ENCODE measurements around the gene ROBO3. TPM values are rescaled to one million over a fixed set of nuclear protein-coding genes. Genes with fewer than 3 reads are reported as not detected.

ROBO3 gene
- total and polyA plus RNA-seq, 2 of the 8 experiments (the other 6 are each of a cell fraction or from before 2014, with no cell fraction given) = 12.1 to 24.6 TPM

DNA sequence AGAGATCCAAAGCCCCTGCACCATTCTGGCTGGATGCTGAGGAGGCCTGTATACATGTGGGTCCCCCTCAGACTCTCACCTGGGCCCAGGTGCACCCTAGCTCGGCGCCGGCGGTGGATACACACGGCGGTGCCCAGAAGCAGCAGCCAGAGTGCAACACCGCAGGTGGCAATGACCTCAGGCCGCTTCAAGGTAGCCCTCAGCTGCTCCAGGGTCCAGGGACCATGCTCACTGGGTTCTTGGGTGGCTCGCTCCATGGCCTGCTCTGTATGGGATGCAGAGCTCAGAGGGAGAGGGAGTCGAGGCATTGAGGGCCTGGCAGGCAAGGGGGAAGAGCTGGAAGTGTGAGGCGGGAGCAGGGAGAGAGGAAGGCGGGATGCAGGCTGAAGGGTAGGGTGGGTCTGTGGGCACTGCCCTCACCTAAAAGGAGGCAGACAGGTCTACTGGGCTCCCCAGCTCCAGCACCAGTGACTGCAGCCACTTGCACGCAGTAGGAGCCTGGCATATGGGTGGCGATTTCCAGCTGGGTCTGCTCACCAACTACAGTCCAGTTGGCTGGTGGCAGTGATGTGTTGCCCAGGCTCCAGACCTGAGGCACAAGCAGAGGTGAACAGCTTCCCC lies 28.7 kb downstream of the ROBO3 start:
- H3K4ac ChIP-seq (replicated peaks; ENCODE audit: insufficient read length, low read depth, low read length) = no peak overlapping the region
- H4K91ac ChIP-seq (replicated peaks; ENCODE audit: insufficient read length, low read length) = no peak overlapping the region
- H2BK5ac ChIP-seq (ENCODE audit: low read depth, low read length) = no peak overlapping the region; the same call in 1 of the 2 replicates
- H4K5ac ChIP-seq (ENCODE audit: insufficient read length, low read depth, low read length) = no peak overlapping the region
- no peak for FAIRE-seq
- H2BK15ac ChIP-seq (ENCODE audit: low read length) = no peak overlapping the region
- H2BK120ac ChIP-seq (replicated peaks; ENCODE audit: low read depth, low read length) = no peak overlapping the region
- H3K14ac ChIP-seq (ENCODE audit: insufficient read length) = no peak overlapping the region
- TF ChIP-seq CHD2 (IDR thresholded peaks at IDR 0.05; ENCODE audit: low read length) = no peak
- TF ChIP-seq HDAC2 (IDR thresholded peaks at IDR 0.05; ENCODE audit: borderline replicate concordance in 1 of 2, low read depth in 2 of 2, low read length in 2 of 2) = no peak
- TF ChIP-seq RFX5 (IDR thresholded peaks at IDR 0.05; ENCODE audit: borderline replicate concordance, low read depth, low read length) = no peak
- no peak for TF ChIP-seq MAX (IDR thresholded peaks at IDR 0.05)
- no peak for TF ChIP-seq CEBPB (IDR thresholded peaks at IDR 0.05; ENCODE audit: low read depth, low read length)
- no peak for TF ChIP-seq SUZ12 (IDR thresholded peaks at IDR 0.05; ENCODE audit: low read length)
- no peak for TF ChIP-seq NRF1 (IDR thresholded peaks at IDR 0.05; ENCODE audit: low read depth, low read length)
- TF ChIP-seq, protein P1, sequence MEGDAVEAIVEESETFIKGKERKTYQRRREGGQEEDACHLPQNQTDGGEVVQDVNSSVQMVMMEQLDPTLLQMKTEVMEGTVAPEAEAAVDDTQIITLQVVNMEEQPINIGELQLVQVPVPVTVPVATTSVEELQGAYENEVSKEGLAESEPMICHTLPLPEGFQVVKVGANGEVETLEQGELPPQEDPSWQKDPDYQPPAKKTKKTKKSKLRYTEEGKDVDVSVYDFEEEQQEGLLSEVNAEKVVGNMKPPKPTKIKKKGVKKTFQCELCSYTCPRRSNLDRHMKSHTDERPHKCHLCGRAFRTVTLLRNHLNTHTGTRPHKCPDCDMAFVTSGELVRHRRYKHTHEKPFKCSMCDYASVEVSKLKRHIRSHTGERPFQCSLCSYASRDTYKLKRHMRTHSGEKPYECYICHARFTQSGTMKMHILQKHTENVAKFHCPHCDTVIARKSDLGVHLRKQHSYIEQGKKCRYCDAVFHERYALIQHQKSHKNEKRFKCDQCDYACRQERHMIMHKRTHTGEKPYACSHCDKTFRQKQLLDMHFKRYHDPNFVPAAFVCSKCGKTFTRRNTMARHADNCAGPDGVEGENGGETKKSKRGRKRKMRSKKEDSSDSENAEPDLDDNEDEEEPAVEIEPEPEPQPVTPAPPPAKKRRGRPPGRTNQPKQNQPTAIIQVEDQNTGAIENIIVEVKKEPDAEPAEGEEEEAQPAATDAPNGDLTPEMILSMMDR (IDR thresholded peaks at IDR 0.05; ENCODE audit: control extremely low read depth in 1 of 3, insufficient read depth in 1 of 3, low read depth in 1 of 3, low read length in 3 of 3) = no peak
- H2AK5ac ChIP-seq (ENCODE audit: low read depth, low read length) = no peak overlapping the region
- H3K23me2 ChIP-seq (ENCODE audit: low read depth, low read length) = no peaks in the 10 kb centered on the region
- H4K8ac ChIP-seq (ENCODE audit: extremely low read depth, insufficient read depth, low read length) = no peak overlapping the region
- H3K4me3 ChIP-seq (ENCODE audit: extremely low read depth in 1 of 4, insufficient read depth in 2 of 4, low read depth in 3 of 4, low read length in 4 of 4) = no peak overlapping the region
- ChIA-PET CTCF (ENCODE audit: partially characterized antibody) (interaction anchor here (1.7 to 4.8 kb wide), 2 partner anchors 18 to 27 kb away, joined by 4 to 22 read pairs; no protein-coding TSS in a partner anchor), POLR2A (ENCODE audit: partially characterized antibody) (interaction anchor here (1.0 to 1.5 kb wide), 3 partner anchors 10 to 18 kb away, joined by 3 read pairs; no protein-coding TSS in a partner anchor)
- no peak overlapping the region for H3K56ac ChIP-seq (replicated peaks; ENCODE audit: insufficient read length, low read depth, low read length)
- H3K27ac ChIP-seq (ENCODE audit: low read depth, low read length) = no peak overlapping the region
- no peak for DNase-seq (ENCODE audit: low read depth in 1 of 2, low spot score in 2 of 2)
- H2AFZ ChIP-seq (ENCODE audit: low read length) = no peak overlapping the region
- no peaks in the 10 kb centered on the region for H3K9me3 ChIP-seq (ENCODE audit: insufficient read depth in 2 of 2, low read depth in 1 of 2, low read length in 1 of 2)
- no peak overlapping the region for H3K23ac ChIP-seq (ENCODE audit: insufficient read length)
- H3K9ac ChIP-seq (replicated peaks in 1 of 4; ENCODE audit: extremely low read depth in 1 of 4, low read depth in 3 of 4, low read length in 3 of 4) = no peak overlapping the region
- H2BK12ac ChIP-seq (ENCODE audit: low read depth, low read length) = no peak overlapping the region
- H3K27me3 ChIP-seq (replicated peaks in 1 of 4; ENCODE audit: control insufficient read depth in 3 of 4, extremely low read depth in 1 of 4, insufficient read depth in 3 of 4, low read length in 3 of 4) = no peaks in the 10 kb centered on the region; a peak in 1 of 7 replicates
- H3K4me1 ChIP-seq (replicated peaks in 1 of 4; ENCODE audit: control insufficient read depth in 3 of 4, insufficient read depth in 4 of 4, low read length in 3 of 4) = peaks cover 0 to 2% (median 0%) of the 10 kb centered on the region in 4 experiments; a peak in 2 of 7 replicates
- H3K79me2 ChIP-seq (ENCODE audit: control insufficient read depth in 1 of 2, insufficient read depth in 2 of 2, low read length in 2 of 2) = no peaks in the 10 kb centered on the region
- H3K79me1 ChIP-seq (ENCODE audit: low read depth, low read length) = no peaks in the 10 kb centered on the region
- no peaks in the 10 kb centered on the region for H4K20me1 ChIP-seq (replicated peaks in 1 of 2; ENCODE audit: control insufficient read depth in 1 of 2, insufficient read depth in 2 of 2, low read length in 2 of 2)
- no peak overlapping the region for H3K18ac ChIP-seq (ENCODE audit: extremely low read depth, low read length)
- H3K4me2 ChIP-seq (ENCODE audit: insufficient read depth in 1 of 2, low read depth in 2 of 2, low read length in 2 of 2) = no peak overlapping the region
- WGBS, 2 experiments (ENCODE audit: extremely low coverage in 1 of 2, insufficient coverage in 1 of 2, insufficient read length in 1 of 2, insufficient replicate concordance in 2 of 2, low coverage in 1 of 2, low lambda C conversion rate in 2 of 2, missing lambda C conversion rate in 1 of 2) = 83% methylated on average over 14 of the region's 14 CpGs; no CpG with 5 or more reads in 1 of the 2 experiments
- H2BK20ac ChIP-seq (ENCODE audit: low read length) = no peak overlapping the region
- no peaks in the 10 kb centered on the region for H3K36me3 ChIP-seq (ENCODE audit: control insufficient read depth in 2 of 4, insufficient read depth in 4 of 4, low read length in 3 of 4)

All from H1 (cell line).